ENCODE data around the gene ZNF217.
"Not testable (repeated sequence)": the region's sequence is repeated elsewhere in the genome, so short reads cannot be mapped to it uniquely, and the experiment has no call there.

Gene ZNF217

DNA sequence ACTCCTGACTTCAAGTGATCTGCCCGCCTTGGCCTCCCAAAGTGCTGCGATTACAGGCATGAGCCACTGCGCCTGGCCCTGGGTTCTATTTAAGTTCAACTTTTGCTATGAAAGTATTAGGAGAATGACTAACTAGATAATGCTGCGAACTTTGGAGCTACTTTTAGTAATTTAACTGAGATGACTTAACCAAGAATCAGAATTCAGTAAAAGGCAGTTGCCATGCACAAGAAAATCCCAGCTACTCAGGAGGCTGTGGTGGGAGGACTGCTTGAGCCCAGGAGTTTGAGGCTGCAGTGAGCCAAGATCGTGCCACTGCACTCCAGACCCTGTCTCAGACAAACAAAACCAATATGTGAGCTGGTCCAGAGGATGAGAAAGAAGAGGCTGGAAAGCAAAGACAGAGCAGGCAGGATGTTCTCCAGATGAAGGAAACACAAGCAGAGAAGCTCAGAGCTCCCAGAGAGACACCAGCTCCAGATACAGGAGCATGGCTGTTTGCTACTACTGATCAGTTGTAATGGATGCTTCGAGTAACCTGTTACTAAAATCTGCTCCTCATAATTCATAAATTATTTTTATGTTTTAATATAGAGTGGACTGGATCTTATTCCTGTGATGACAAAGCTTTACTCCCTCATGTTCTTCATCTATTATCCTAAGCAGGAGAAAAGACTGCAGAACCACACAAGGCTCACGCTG, 23.9 kb downstream of the ZNF217 start:
- DNase-seq (ENCODE audit: extremely low read depth in 1 of 2, low read depth in 1 of 2), result no peak

DNA sequence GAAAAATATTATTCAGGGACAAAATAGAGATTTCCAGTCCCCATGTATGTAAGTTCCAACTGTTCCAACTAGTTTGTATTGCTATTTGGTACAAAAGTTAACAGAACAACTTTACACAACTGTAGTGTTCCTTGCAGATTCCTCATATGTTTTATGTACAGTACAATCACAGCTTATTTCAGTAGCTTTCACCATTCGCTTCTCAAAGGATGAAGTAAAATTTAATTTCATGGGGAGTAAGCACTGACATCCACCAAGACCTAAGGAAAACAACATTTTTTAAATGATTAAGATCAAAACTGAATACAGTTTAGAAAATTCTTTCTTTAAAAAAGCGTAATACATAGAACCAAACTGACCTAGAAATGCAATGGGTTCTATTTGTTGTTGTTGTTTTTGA, 24.6 kb downstream of the ZNF217 start:
- no peak for DNase-seq (ENCODE audit: extremely low read depth in 1 of 2, low read depth in 1 of 2)

DNA sequence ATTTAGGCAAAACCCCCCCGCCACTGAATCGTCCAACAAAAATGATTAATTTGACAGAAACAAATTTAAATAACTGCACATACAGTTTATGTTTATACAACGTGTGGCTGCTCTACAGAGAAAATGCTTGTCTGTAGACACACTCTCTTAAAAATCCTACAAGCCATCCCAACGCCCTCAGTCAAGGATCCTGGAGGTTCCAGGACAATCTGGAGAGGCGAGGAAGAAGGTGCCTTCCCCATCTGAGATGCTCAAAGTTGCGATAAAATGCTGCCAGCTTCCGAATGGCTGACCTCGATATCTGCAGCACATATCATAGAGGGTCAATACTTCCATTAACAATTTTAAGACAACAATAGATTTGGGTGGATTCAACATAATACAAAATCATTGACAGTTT, 25.3 kb downstream of the ZNF217 start:
- DNase-seq (ENCODE audit: extremely low read depth in 1 of 2, low read depth in 1 of 2), result no peak

DNA sequence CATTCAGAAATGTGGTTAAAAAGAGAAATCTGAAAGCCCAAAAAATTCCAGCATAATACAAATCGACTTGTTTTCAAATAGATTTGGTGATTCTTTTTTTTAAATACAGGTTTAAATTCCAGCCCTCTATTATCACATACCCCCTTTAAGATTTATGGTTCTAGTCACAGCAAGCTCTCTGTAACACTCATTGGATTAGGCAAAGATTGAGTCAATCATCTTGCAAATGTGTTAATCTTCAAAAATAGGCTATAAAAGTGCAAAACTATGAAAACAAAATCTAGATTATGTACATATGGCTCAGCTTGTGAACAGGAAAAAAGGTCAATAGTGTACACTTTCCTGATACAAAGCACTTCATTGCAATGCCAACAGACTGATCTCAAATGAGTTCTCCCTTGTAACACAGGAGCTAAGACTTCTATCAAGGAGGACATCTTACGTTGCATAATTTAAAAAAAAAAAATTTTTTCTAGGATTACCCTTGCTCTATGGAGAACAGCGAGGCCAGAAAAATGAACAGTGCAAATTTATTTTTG, 26.2 kb downstream of the ZNF217 start:
- no peak for DNase-seq (ENCODE audit: extremely low read depth in 1 of 2, low read depth in 1 of 2)

DNA sequence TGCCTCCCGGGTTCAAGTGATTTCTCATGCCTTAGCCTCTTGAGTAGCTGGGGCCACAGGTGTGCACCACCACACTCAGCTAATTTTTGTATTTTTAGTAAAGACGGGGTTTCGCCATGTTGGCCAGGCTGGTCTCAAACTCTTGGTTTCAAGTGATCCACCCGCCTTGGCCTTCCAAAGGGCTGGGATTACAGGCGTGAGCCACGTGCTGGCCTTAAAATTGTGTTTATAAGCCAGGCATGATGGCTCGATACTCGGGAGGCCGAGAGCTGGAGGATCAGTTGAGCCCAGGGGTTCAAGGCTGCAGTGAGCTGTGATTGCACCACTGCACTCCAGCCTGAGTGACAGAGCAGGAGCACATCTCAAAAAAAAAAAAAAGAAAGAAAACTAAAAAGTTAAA, 27.0 kb downstream of the ZNF217 start:
- DNase-seq (ENCODE audit: extremely low read depth in 1 of 2, low read depth in 1 of 2), result not testable (repeated sequence)

DNA sequence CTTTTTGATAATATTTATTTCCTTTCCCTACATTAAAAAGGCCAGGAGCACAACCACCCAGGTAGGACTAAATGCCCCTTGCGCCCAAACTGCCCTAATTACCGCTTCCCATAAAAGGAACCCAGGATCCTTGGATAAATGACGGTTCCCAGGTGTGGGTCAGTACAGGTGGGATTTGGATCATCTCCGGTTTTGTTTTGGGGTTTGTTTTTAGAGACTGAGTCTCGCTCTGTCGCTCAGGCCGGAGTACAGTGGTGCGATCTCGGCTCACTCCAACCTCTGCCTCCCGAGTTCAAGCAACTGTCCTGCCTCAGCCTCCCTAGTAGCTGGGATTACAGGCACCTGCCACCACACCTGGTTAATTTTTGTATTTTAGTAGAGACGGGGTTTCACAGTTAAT, 28.4 kb downstream of the ZNF217 start:
- no peak for DNase-seq (ENCODE audit: extremely low read depth in 1 of 2, low read depth in 1 of 2)

DNA sequence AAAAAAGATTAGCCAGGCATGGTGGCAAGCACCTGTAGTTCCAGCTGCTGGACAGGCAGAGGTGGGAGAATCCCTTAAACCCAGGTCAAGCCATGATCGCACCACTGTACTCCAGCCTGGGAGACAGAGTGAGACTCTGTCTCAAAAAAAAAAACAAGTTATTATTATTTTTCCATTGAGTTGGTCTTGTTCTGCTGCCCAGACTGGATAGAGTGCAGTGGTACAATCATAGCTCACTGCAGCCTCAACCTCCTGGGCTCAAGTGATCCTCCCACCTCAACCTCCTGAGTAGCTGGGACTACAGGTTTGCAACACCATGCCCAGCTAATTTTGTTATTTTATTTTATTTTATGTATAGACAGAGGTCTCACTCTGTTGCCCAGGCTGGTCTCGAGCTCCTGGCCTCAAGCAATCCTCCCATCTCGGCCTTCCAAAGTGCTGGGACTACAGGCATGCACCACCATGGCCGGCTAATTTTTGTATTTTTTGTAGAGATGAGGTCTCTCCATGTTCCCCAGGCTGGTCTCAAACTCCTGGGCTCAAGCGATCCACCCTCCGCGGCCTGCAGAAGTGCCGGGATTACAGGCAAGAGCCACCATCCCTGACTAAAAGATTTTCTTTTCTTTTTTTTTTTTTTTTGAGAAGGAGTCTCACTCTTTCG, 31.4 kb downstream of the ZNF217 start:
- not testable (repeated sequence) for DNase-seq (ENCODE audit: extremely low read depth in 1 of 2, low read depth in 1 of 2)

DNA sequence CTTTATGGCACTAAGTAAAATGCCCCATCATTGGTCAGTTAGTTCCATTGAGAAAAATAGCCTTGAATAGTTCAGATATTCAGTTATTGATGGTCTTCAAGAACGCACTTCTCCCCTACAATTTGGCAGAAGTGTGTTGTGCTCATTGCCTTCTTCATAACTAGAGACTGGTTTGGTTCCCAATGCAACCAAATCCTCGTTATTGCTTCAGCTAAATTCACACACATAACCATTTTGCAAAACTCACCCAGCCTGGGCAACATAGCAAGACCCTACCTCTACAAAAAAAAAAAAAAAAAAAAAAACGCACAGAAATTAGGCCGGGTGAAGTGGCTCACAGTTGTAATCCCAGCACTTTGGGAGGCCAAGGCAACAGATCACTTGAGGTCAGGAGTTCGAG, 32.1 kb downstream of the ZNF217 start:
- DNase-seq (ENCODE audit: extremely low read depth in 1 of 2, low read depth in 1 of 2), result no peak

DNA sequence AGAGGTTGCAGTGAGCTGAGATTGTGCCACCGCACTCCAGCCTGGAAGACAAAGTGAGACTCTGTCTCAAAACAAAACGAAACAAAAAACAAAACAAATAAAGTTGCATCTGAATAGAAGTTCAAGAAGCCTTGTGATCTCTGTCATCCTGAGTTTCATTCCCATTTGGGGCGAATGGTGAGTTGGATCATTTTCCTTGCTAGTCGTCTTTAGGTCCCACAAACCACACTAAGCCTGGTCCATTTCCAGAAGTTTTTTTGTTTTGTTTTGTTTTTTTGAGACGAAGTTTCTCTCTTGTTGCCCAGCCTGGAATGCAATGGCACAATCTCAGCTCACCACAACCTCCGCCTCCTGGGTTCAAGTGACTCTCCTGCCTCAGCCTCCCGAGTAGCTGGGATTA, 33.8 kb downstream of the ZNF217 start:
- no peak for DNase-seq (ENCODE audit: extremely low read depth in 1 of 2, low read depth in 1 of 2)

DNA sequence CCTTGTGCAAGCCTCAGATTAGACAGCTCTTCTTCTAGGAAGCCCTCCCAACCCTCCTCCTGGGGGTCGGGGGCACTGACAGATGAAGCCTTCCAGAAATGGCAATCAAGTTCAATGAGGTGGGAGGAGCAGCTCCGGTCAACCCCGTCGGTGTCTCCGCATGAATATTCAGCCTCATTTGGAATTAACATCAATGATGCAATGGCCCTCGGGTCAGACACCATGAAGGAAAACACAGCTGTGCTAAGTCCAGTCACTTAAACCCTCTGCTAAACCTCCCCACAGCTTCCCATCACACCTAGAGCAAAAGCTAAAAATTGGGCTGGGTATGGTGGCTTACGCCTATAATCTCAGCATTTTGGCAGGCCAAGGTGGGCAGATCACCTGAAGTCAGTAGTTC, 36.5 kb downstream of the ZNF217 start:
- no peak for DNase-seq (ENCODE audit: extremely low read depth in 1 of 2, low read depth in 1 of 2)

DNA sequence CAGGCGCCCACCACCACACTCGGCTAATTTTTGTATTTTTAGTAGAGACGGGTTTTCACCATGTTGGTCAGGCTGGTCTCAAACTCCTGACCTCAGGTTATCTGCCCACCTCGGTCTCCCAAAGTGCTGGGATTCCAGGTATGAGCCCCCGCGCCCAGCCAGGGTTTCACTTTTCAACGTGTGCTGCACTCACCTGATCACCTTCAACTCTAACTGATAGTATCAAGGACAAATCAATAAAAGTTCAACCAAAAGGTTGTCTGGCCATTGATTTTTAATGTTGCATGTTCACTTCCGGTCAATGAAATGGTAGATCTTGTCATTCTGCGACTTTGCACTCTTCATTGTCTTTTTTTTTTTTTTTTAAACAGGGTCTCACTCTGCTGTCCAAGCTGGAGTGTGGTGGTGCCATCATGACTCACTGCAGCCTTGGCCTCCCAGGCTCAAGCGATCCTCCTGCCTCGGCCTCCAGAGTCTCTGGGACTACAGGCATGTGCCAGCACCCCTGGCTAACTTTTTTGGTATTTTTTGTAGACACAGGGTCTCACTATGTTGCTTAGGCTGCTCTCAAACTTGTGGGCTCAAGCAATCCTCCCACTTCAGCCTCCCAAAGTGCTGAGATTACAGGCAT, 37.3 kb downstream of the ZNF217 start:
- DNase-seq (ENCODE audit: extremely low read depth in 1 of 2, low read depth in 1 of 2), result no peak

DNA sequence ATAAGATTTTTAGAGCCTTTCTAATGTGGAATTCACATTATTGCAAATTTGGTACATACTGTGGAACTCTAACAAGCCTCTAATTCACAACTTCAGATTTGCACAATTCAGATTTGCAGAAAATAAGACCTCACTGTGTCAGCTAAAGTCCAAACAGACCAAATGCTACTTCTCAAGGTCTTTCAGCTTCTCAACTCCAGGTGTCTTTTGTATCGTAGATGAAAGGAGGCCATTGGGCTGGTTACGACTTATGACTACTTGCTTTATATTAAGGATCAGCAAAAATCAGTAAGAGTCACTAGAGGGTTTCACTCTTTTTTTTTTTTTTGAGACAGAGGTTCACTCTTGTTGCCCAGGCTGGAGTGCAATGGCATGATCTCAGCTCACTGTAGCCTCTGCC, 37.8 kb downstream of the ZNF217 start:
- DNase-seq (ENCODE audit: extremely low read depth in 1 of 2, low read depth in 1 of 2), result no peak

DNA sequence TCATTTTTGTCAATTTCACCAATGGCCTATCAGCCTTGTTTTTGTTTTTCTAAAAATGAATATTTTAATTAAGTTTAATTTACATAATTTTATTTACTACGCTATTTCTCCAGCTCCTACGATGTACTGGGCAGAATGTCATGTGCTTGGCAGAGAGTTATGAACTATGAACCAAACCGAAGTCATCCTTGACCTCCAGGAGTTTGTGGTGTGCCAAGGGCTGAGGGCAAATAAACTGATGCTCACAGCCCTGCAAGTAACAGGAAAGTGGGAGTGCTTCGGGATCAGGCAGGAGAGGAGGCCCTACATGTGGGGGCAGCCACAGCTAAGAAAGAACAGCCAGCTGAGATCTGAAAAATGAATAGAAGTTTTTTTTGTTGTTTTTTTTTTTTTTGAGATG, 38.6 kb downstream of the ZNF217 start:
- DNase-seq (ENCODE audit: extremely low read depth in 1 of 2, low read depth in 1 of 2), result no peak

DNA sequence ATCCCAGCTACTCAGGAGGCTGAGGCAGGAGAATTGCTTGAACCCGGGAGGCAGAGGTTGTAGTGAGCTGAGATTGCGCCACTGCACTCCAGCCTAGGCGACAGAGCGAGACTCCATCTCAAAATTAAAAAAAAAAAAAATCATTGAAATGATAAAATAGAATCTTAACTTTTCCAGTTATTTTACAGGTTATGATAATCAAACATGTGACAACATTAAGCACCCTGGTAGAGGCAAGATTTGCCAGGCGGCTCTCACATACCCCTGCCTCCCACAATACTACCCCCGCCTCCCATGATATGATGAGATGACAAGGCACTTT, 41.1 kb downstream of the ZNF217 start:
- not testable (repeated sequence) for DNase-seq (ENCODE audit: extremely low read depth in 1 of 2, low read depth in 1 of 2)

DNA sequence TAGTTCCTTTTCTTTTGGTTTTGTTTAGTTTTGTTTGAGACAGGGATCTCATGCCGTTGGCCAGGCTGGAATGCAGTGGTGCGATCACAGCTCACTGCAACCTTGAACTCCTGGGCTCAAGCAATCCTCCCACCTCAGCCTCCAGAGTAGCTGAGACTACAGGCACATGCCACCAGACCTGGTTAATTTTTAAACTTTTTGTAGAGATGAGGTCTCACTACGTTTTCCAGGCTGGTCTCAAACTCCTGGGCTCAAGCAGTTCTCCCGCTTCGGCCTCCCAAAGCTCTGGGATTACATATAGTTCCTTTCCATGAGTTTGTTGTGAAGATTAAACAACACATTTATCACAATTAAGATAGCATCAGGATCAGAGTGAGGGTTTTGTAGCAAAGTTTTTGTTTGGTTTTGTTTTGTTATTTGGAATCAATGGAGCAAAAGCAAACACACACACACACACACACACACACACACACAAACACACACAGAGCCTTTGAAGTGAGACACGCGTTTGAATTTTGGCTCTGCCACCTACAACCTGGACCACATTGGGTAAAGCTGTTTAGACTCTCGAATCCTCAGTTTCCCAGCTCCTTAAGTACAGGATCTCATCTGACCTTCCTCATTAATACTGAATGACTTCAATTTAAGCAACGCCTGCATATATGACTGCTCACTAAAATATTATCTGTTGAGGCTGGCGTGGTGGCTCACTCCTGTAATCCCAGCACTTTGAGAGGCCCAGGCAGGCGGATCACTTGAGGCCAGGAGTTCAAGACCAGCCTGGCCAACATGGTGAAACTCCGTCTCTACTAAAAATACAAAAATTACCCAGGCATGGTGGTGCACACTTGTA, 41.7 kb downstream of the ZNF217 start:
- not testable (repeated sequence) for DNase-seq (ENCODE audit: extremely low read depth in 1 of 2, low read depth in 1 of 2)

DNA sequence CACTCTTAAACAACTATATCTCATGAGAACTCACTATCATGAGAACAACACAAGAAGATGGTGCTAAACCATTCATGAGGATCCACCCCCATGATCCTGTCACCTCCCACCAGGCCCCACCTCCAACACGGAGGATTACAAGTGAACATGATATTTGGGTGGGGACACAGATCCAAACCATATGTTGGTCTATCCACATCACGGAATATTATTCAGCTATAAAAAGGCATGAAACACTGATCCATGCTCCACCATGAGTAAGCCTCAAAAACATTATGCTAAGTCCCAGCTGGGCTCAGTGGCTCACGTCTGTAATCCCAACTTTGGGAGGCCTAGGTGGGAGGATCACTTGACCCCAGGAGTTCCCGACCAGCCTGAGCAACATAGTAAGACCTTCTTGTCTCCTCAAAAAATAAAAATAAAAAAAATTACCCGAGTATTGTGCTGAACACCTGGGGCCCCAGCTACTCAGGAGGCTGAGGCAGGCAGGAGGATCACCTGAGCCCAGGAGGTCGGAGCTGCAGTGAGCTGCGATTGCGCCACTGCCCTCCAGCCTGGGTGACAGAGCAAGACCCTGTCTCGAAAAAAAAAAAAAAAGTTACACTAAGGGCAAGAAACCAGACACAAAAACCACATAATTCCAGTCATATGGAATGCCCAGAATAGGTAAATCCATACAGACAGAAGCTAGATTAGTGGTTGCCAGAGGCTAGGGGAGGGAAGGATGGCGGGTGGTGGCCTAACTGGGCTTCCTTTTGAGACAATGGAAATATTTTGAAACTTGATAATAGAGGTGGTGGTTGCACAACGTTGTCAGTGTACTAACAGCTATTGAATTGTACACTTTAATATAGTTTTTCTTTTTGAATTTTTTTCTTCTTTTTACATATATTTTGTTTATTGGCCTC, 43.1 kb downstream of the ZNF217 start:
- DNase-seq (ENCODE audit: extremely low read depth in 1 of 2, low read depth in 1 of 2), result no peak

DNA sequence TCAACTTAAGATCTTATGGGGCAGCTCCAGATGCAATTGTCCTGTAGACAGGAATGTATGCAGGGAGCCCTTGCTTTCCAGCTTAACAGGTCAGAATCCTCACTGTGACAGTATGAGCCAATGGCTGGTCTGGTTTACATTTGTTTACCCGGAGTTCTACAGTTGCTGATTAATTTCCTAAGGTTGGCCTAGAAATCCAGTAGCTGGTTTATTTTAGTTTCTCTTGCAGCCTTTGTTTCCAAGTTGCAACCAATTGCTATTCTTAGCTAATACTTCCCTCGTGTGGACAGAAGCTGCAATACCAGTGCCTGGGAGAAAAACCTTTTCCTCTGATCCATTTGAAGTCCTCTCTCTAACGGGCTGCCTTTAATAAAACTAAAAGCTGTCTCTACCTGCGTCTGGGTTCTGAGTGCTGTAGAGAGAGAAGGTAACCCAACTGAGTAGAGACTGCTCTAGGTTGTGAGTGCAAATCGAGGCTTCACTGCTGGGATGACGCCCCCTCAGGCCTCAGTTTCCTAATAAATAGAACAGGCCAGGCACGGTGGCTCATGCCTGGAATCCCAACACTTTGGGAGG, 45.9 kb downstream of the ZNF217 start:
- DNase-seq (ENCODE audit: extremely low read depth in 1 of 2, low read depth in 1 of 2), result no peak

DNA sequence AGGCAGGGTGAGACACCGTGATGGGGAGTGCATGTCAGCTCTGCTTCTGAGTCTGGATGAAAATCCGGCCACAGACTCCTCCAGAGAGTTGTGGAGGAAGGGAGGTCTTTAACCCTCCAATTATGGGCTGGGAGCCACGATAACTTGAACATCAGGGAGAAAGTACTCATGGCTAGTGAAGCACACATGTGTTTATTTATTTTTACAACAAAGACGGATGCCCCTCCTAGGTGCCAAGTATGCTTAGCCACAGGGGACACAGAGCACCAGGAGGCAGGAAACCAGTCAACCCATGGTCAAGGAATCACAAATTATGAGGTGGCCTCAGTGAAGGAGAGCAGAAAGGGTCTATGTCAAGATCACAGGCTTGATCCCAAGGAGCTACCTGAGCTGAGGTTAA, 54.1 kb downstream of the ZNF217 start:
- DNase-seq (ENCODE audit: extremely low read depth in 1 of 2, low read depth in 1 of 2), result no peak

DNA sequence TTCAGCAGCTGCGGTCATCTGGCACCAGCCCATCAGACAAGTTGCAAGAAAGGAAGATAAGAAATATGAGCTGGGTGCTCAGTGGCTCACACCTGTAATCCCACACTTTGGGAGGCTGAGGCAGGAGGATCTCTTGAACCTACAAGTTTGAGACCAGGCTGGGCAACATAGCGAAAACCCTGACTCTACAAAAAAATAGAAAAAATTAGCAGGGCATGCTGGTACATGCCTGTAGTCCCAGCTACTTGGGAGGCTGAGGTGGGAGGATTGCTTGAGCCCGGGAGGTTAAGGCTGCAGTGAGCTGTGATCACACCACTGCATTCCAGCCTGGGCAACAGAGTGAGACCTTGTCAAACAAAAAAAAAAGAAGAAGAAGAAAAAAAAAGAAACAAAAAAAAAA, 57.3 kb downstream of the ZNF217 start:
- not testable (repeated sequence) for DNase-seq (ENCODE audit: extremely low read depth in 1 of 2, low read depth in 1 of 2)

DNA sequence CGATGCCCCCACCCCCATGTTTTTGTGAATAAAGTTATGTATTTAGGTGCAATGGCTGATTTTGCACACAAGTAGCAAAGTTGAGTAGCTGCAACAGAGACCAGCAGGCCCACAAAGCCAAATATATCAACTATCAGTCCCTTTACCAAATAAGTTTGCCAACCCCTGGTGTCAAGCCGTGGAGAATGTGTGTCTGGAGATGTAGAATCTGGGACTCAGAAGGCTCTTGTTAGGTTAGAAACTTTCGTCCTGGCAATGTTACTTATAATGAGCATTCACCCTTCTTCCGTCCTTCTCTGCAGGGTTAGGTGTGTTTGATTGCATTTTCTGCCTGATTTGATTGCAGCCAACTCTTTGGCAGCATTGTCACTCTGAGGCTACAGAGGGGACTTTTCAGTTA, 57.8 kb downstream of the ZNF217 start:
- no peak for DNase-seq (ENCODE audit: extremely low read depth in 1 of 2, low read depth in 1 of 2)

Measured in stimulated activated CD8-positive, alpha-beta memory T cell treated with anti-CD3 and anti-CD28 coated beads, Interleukin-7, amount 100 ng/mL, for 48 hours (primary cell).